Neutrophil (primary cell): ENCODE data around the gene RPL3.

Experiments
- H3K27ac ChIP-seq: fragments of 200-600 bp; sonication (generic); 2 replicates; pipeline ENCODE4 v1.5.1; 2016; ENCODE audit warnings: mild to moderate bottlenecking, moderate library complexity
- H3K27me3 ChIP-seq: fragments of 200-600 bp; sonication (generic); 2 replicates; pipeline ENCODE4 v1.6.0; 2016; ENCODE audit warnings: mild to moderate bottlenecking
- H3K36me3 ChIP-seq: fragments of 200-600 bp; sonication (generic); 2 replicates; pipeline ENCODE4 v1.5.1; 2017
- H3K4me1 ChIP-seq, 2 experiments: fragments of 200-600 bp in 1 of 2; sonication (generic) in 1 of 2; 1 replicate in 1 of 2; 2 replicates in 1 of 2; pipeline versions ENCODE4 v1.5.1 to v1.6.1; 2013 to 2016; ENCODE audit warnings: low read depth in 1 of 2, low read length in 1 of 2, mild to moderate bottlenecking in 1 of 2, moderate library complexity in 1 of 2; ENCODE audit not compliant: control insufficient read depth in 1 of 2, insufficient read depth in 1 of 2
- H3K4me3 ChIP-seq, 2 experiments: fragments of 200-600 bp in 1 of 2; sonication (generic) in 1 of 2; 1 replicate in 1 of 2; 2 replicates in 1 of 2; pipeline ENCODE4 v1.5.1; 2013 to 2016; ENCODE audit warnings: low read depth in 1 of 2, low read length in 1 of 2, mild to moderate bottlenecking in 1 of 2, moderate library complexity in 1 of 2
- H3K9me3 ChIP-seq: fragments of 200-600 bp; sonication (generic); 2 replicates; pipeline ENCODE4 v1.5.1; 2016
- CTCF ChIP-seq: fragments of 200-600 bp; sonication (generic); IDR thresholded peaks from 2 replicates; pipeline ENCODE4 v1.5.1; 2016; ENCODE audit warnings: antibody characterized with exemption

The RPL3 gene

GRCh38 chr22:39312410-39312809, 7.0 kb downstream of the RPL3 start:
- H3K4me3 ChIP-seq = no peak overlapping the region
- no peaks in the 10 kb centered on the region for H3K9me3 ChIP-seq
- peaks cover 60% of the 10 kb centered on the region for H3K36me3 ChIP-seq
- peaks cover 15% of the 10 kb centered on the region for H3K27me3 ChIP-seq
- TF ChIP-seq CTCF = no peak
- H3K27ac ChIP-seq = no peak overlapping the region
- peaks cover 5 to 11% of the 10 kb centered on the region in 2 experiments for H3K4me1 ChIP-seq

GRCh38 chr22:39311592-39312400, 7.6 kb downstream of the RPL3 start:
- Histone ChIP-seq H3K27ac (no peak overlapping the region), H3K36me3 (peaks cover 54% of the 10 kb centered on the region), H3K4me1 (peaks cover 3 to 11% of the 10 kb centered on the region in 2 experiments), H3K4me3 (no peak overlapping the region), H3K9me3 (no peaks in the 10 kb centered on the region), H3K27me3 (peaks cover 21% of the 10 kb centered on the region)
- no peak for TF ChIP-seq CTCF

GRCh38 chr22:39309881-39310714, 9.3 kb downstream of the RPL3 start:
- Histone ChIP-seq H3K4me3 (no peak overlapping the region), H3K27me3 (peaks cover 26% of the 10 kb centered on the region), H3K9me3 (no peaks in the 10 kb centered on the region), H3K4me1 (peaks cover 0 to 6% of the 10 kb centered on the region in 2 experiments), H3K27ac (no peak overlapping the region), H3K36me3 (peaks cover 38% of the 10 kb centered on the region)
- no peak for TF ChIP-seq CTCF

GRCh38 chr22:39309364-39309861, 10.0 kb downstream of the RPL3 start:
- Histone ChIP-seq H3K27me3 (peaks cover 26% of the 10 kb centered on the region), H3K27ac (no peak overlapping the region), H3K9me3 (no peaks in the 10 kb centered on the region), H3K4me1 (peaks cover 0 to 6% of the 10 kb centered on the region in 2 experiments), H3K4me3 (no peak overlapping the region), H3K36me3 (peaks cover 31% of the 10 kb centered on the region)
- TF ChIP-seq CTCF = no peak

GRCh38 chr22:39308614-39309363, 10.6 kb downstream of the RPL3 start:
- TF ChIP-seq CTCF = no peak
- Histone ChIP-seq H3K27ac (no peak overlapping the region), H3K4me1 (peaks cover 0 to 6% of the 10 kb centered on the region in 2 experiments), H3K9me3 (no peaks in the 10 kb centered on the region), H3K36me3 (peaks cover 25% of the 10 kb centered on the region), H3K4me3 (no peak overlapping the region), H3K27me3 (peaks cover 26% of the 10 kb centered on the region)
